H1 (cell line): ENCODE results near the gene GNL2. TPM values are rescaled to one million over a fixed set of nuclear protein-coding genes. Genes with fewer than 3 reads are reported as not detected.

Experiments
- CTCF ChIA-PET: fragments of 300-600 bp; sonication (Branson Sonifier 250); formaldehyde crosslinking; loops from one replicate; lab custom pipeline; 2021; ENCODE audit not compliant: partially characterized antibody; lab: Charles Lee
- POLR2A ChIA-PET: fragments of 300-600 bp; sonication (Branson Sonifier 250); formaldehyde crosslinking; loops from one replicate; lab custom pipeline; 2021; ENCODE audit warnings: inconsistent platforms; ENCODE audit not compliant: partially characterized antibody; lab: Charles Lee
- DNase-seq, 2 experiments: peaks; one replicate each; pipeline versions ENCODE4 v3.0.0 to v3.0.0-alpha.2; 2010 to 2022; ENCODE audit warnings: low spot score in 2 of 2, low read depth in 1 of 2, mixed read lengths in 1 of 2
- FAIRE-seq: peaks from 2 replicates; lab custom pipeline; 2011; peaks lifted over from hg19 to GRCh38; lab: Jason Lieb, UNC
- H2AFZ ChIP-seq: 2 replicates; pipeline ENCODE4 v1.8.1; 2012; ENCODE audit warnings: low read length, inconsistent platforms
- H2AK5ac ChIP-seq: 2 replicates; pipeline ENCODE4 v1.6.1; 2013; ENCODE audit warnings: low read depth, low read length
- H2BK120ac ChIP-seq: replicated peaks from 2 replicates; pipeline ENCODE3; 2013; ENCODE audit warnings: low read depth, low read length, inconsistent platforms
- H2BK12ac ChIP-seq: 2 replicates; pipeline ENCODE4 v1.6.1; 2013; ENCODE audit warnings: low read depth, low read length
- H2BK15ac ChIP-seq: 2 replicates; pipeline ENCODE4 v1.6.1; 2013; ENCODE audit warnings: low read length
- H2BK20ac ChIP-seq: 2 replicates; pipeline ENCODE4 v1.6.1; 2013; ENCODE audit warnings: low read length
- H2BK5ac ChIP-seq: 2 replicates; pipeline ENCODE4 v1.6.1; 2013; ENCODE audit warnings: low read depth, low read length
- H3K14ac ChIP-seq: 2 replicates; pipeline ENCODE4 v1.6.1; 2013; ENCODE audit warnings: inconsistent platforms; ENCODE audit not compliant: insufficient read length
- H3K18ac ChIP-seq: 2 replicates; pipeline ENCODE4 v1.6.1; 2013; ENCODE audit warnings: low read length; ENCODE audit errors: extremely low read depth
- H3K23ac ChIP-seq: 2 replicates; pipeline ENCODE4 v1.6.1; 2013; ENCODE audit warnings: inconsistent platforms; ENCODE audit not compliant: insufficient read length
- H3K23me2 ChIP-seq: 2 replicates; pipeline ENCODE4 v1.6.1; 2013; ENCODE audit warnings: low read depth, low read length
- H3K27ac ChIP-seq: 2 replicates; pipeline ENCODE4 v1.6.1; 2011; ENCODE audit warnings: low read depth, low read length, inconsistent platforms
- H3K27me3 ChIP-seq, 4 experiments: replicated peaks in 1 of 4; 1 replicate in 1 of 4; 2 replicates in 3 of 4; pipeline versions ENCODE4 v1.6.1 to v1.8.1; 2011 to 2013; ENCODE audit warnings: low read length in 3 of 4, mild to moderate bottlenecking in 3 of 4, inconsistent platforms in 2 of 4, mixed read lengths in 2 of 4, moderate library complexity in 1 of 4; ENCODE audit not compliant: control insufficient read depth in 3 of 4, insufficient read depth in 3 of 4; ENCODE audit errors: extremely low read depth in 1 of 4
- H3K36me3 ChIP-seq, 4 experiments: 2 replicates each; pipeline versions ENCODE4 v1.6.1 to v1.8.1; 2011 to 2013; ENCODE audit warnings: mild to moderate bottlenecking in 4 of 4, low read length in 3 of 4, moderate library complexity in 2 of 4, control low read depth in 1 of 4, inconsistent platforms in 1 of 4; ENCODE audit not compliant: insufficient read depth in 4 of 4, control insufficient read depth in 2 of 4
- H3K4ac ChIP-seq: replicated peaks from 2 replicates; pipeline ENCODE3; 2013; ENCODE audit warnings: low read length, low read depth, mixed read lengths, inconsistent platforms; ENCODE audit not compliant: insufficient read length
- H3K4me1 ChIP-seq, 4 experiments: replicated peaks in 1 of 4; 1 replicate in 1 of 4; 2 replicates in 3 of 4; pipeline versions ENCODE4 v1.6.1 to v1.8.1; 2011 to 2013; ENCODE audit warnings: low read length in 3 of 4, inconsistent platforms in 2 of 4, mixed read lengths in 1 of 4; ENCODE audit not compliant: insufficient read depth in 4 of 4, control insufficient read depth in 3 of 4
- H3K4me2 ChIP-seq, 2 experiments: 2 replicates each; pipeline versions ENCODE4 v1.6.1 to v1.8.1; 2011 to 2013; ENCODE audit warnings: low read depth in 2 of 2, low read length in 2 of 2, control low read depth in 1 of 2, inconsistent platforms in 1 of 2, mild to moderate bottlenecking in 1 of 2; ENCODE audit not compliant: insufficient read depth in 1 of 2
- H3K4me3 ChIP-seq, 4 experiments: fragments of 200-600, 300-600 bp in 1 of 4; sonication (generic), shearing (Covaris generic), sonication (Bioruptor Twin) in 1 of 4; 2 replicates each; pipeline versions ENCODE4 v1.5.1 to v1.8.1; 2011 to 2016; ENCODE audit warnings: low read length in 4 of 4, low read depth in 3 of 4, control low read depth in 2 of 4, inconsistent platforms in 2 of 4, mild to moderate bottlenecking in 2 of 4, mixed read lengths in 1 of 4, moderate library complexity in 1 of 4; ENCODE audit not compliant: insufficient read depth in 2 of 4; ENCODE audit errors: extremely low read depth in 1 of 4
- H3K56ac ChIP-seq: replicated peaks from 2 replicates; pipeline ENCODE3; 2013; ENCODE audit warnings: low read depth, mild to moderate bottlenecking, mixed read lengths, low read length, inconsistent platforms; ENCODE audit not compliant: insufficient read length
- H3K79me1 ChIP-seq: 2 replicates; pipeline ENCODE4 v1.6.1; 2013; ENCODE audit warnings: low read depth, low read length, control low read depth
- H3K79me2 ChIP-seq, 2 experiments: 2 replicates each; pipeline versions ENCODE4 v1.6.1 to v1.8.1; 2012 to 2013; ENCODE audit warnings: low read length in 2 of 2, mild to moderate bottlenecking in 2 of 2, inconsistent platforms in 1 of 2; ENCODE audit not compliant: insufficient read depth in 2 of 2, control insufficient read depth in 1 of 2
- H3K9ac ChIP-seq, 4 experiments: replicated peaks in 1 of 4; 1 replicate in 1 of 4; 2 replicates in 3 of 4; pipeline versions ENCODE4 v1.6.1 to v1.8.1; 2011 to 2013; ENCODE audit warnings: low read depth in 3 of 4, low read length in 3 of 4, control low read depth in 2 of 4, mild to moderate bottlenecking in 2 of 4, moderate library complexity in 2 of 4, inconsistent platforms in 1 of 4; ENCODE audit errors: extremely low read depth in 1 of 4
- H3K9me3 ChIP-seq, 2 experiments: 2 replicates each; pipeline versions ENCODE4 v1.6.1 to v1.8.1; 2012 to 2013; ENCODE audit warnings: mild to moderate bottlenecking in 2 of 2, moderate library complexity in 2 of 2, control low read depth in 1 of 2, inconsistent platforms in 1 of 2, low read depth in 1 of 2, low read length in 1 of 2, mixed read lengths in 1 of 2; ENCODE audit not compliant: insufficient read depth in 2 of 2
- H4K20me1 ChIP-seq, 2 experiments: replicated peaks in 1 of 2; 2 replicates each; pipeline versions ENCODE3 to v1.8.1; 2011 to 2013; ENCODE audit warnings: inconsistent platforms in 2 of 2, low read length in 2 of 2, mild to moderate bottlenecking in 1 of 2; ENCODE audit not compliant: insufficient read depth in 2 of 2, control insufficient read depth in 1 of 2
- H4K5ac ChIP-seq: 2 replicates; pipeline ENCODE4 v1.6.1; 2013; ENCODE audit warnings: low read length, low read depth, mixed read lengths, inconsistent platforms; ENCODE audit not compliant: insufficient read length
- H4K8ac ChIP-seq: 2 replicates; pipeline ENCODE4 v1.8.0; 2013; ENCODE audit warnings: mild to moderate bottlenecking, moderate library complexity, low read length, inconsistent platforms; ENCODE audit not compliant: insufficient read depth; ENCODE audit errors: extremely low read depth
- H4K91ac ChIP-seq: replicated peaks from 2 replicates; pipeline ENCODE3; 2013; ENCODE audit warnings: low read length, mixed read lengths, inconsistent platforms; ENCODE audit not compliant: insufficient read length
- ASH2L ChIP-seq: fragments of 200-600, 300-600 bp; sonication (generic); IDR thresholded peaks from one replicate; pipeline ENCODE4 v1.7.1; 2017; ENCODE audit warnings: low read length
- BCL11A ChIP-seq, 2 experiments: IDR thresholded peaks; one replicate each; pipeline ENCODE4 v1.6.1; 2011; ENCODE audit warnings: low read depth in 2 of 2, low read length in 2 of 2, mild to moderate bottlenecking in 2 of 2
- BRCA1 ChIP-seq: IDR thresholded peaks from 2 replicates; pipeline ENCODE4 v1.6.1; 2012; ENCODE audit warnings: low read depth, low read length, improper control_type of control experiment
- CBX5 ChIP-seq: fragments of 300-800, 300-1000 bp; sonication (generic); IDR thresholded peaks from 2 replicates; pipeline ENCODE4 v1.7.1; 2016; ENCODE audit warnings: antibody characterized with exemption, low read length, low read depth
- EGR1 ChIP-seq: IDR thresholded peaks from 2 replicates; pipeline ENCODE4 v1.6.1; 2011; ENCODE audit warnings: low read depth, low read length, borderline replicate concordance
- EP300 ChIP-seq, 2 experiments: IDR thresholded peaks; 1 replicate in 1 of 2; 2 replicates in 1 of 2; pipeline ENCODE4 v1.6.1; 2011 to 2012; ENCODE audit warnings: low read depth in 2 of 2, low read length in 2 of 2, mild to moderate bottlenecking in 2 of 2, borderline replicate concordance in 1 of 2, inconsistent platforms in 1 of 2, moderate library complexity in 1 of 2
- GTF2F1 ChIP-seq: IDR thresholded peaks from 2 replicates; pipeline ENCODE4 v1.6.1; 2012; ENCODE audit warnings: low read depth, low read length, improper control_type of control experiment, borderline replicate concordance
- KDM4A ChIP-seq: IDR thresholded peaks from one replicate; pipeline ENCODE4 v1.7.1; 2012; ENCODE audit warnings: low read depth, mild to moderate bottlenecking, moderate library complexity, low read length, inconsistent platforms; ENCODE audit not compliant: severe bottlenecking
- KDM5A ChIP-seq: fragments of 200-600 bp; IDR thresholded peaks from 2 replicates; pipeline ENCODE4 v1.7.1; 2012; ENCODE audit warnings: mild to moderate bottlenecking, low read length, inconsistent platforms, mixed read lengths
- NRF1 ChIP-seq: IDR thresholded peaks from 2 replicates; pipeline ENCODE4 v1.6.1; 2011; ENCODE audit warnings: mild to moderate bottlenecking, low read depth, low read length, improper control_type of control experiment
- POU5F1 ChIP-seq: IDR thresholded peaks from 2 replicates; pipeline ENCODE4 v1.6.1; 2011; ENCODE audit warnings: low read depth, mild to moderate bottlenecking, low read length, moderate library complexity
- RBBP5 ChIP-seq: IDR thresholded peaks from 2 replicates; pipeline ENCODE4 v1.7.1; 2012; ENCODE audit warnings: low read depth, mild to moderate bottlenecking, inconsistent platforms, low read length, moderate library complexity, borderline replicate concordance
- RXRA ChIP-seq: IDR thresholded peaks from 2 replicates; pipeline ENCODE4 v1.6.1; 2011; ENCODE audit warnings: low read depth, mild to moderate bottlenecking, low read length, moderate library complexity; ENCODE audit not compliant: insufficient read depth
- TAF7 ChIP-seq: optimal IDR thresholded peaks from 2 replicates; pipeline ENCODE3; 2011; ENCODE audit warnings: low read depth, mild to moderate bottlenecking, inconsistent platforms, low read length, moderate library complexity, borderline replicate concordance
- YY1 ChIP-seq: IDR thresholded peaks from 2 replicates; pipeline ENCODE4 v1.6.1; 2011; ENCODE audit warnings: low read depth, mild to moderate bottlenecking, low read length
- WGBS, 2 experiments: shearing (Covaris generic) in 1 of 2; methylation state at CpG; one replicate each; pipeline versions ENCODE4 v1.1.6 to v1.1.7; 2013 to 2015; ENCODE audit warnings: low lambda C conversion rate in 2 of 2, mixed read lengths in 2 of 2, inconsistent platforms in 1 of 2, low coverage in 1 of 2, missing lambda C conversion rate in 1 of 2; ENCODE audit not compliant: insufficient replicate concordance in 2 of 2, insufficient coverage in 1 of 2, insufficient read length in 1 of 2; ENCODE audit errors: extremely low coverage in 1 of 2, missing lambda C conversion rate in 1 of 2; 5-methylcytosine and 5-hydroxymethylcytosine counted together
- polyA plus RNA-seq, 7 experiments: library from polyadenylated mRNA; depleted of rRNA in 3 of 7; stranded (reverse) in 5 of 7; unstranded in 2 of 7; fragments of >200 nt in 5 of 7; fragments of 200-250 nt in 2 of 7; gene quantifications; 1 replicate in 5 of 7; 2 replicates in 1 of 7; 4 replicates in 1 of 7; pipeline versions ENCODE4 v1.2.1 to v1.2.3, GENCODE V29; 2011 to 2013; ENCODE audit warnings: missing spikeins in 2 of 7, mixed read lengths in 2 of 7
- total RNA-seq: library from RNA; stranded (reverse); fragmentation: NEBNext Ultra II Directional; extraction: Animal tissue kit (Norgen Biotek cat#: 25700); gene quantifications from 2 replicates; pipeline ENCODE4 v1.2.1, GENCODE V29; 2021

GNL2 gene
- total and polyA plus RNA-seq, 2 of the 8 experiments (the other 6 are each of a cell fraction or from before 2014, with no cell fraction given): 22.2 to 88.3 TPM

DNA sequence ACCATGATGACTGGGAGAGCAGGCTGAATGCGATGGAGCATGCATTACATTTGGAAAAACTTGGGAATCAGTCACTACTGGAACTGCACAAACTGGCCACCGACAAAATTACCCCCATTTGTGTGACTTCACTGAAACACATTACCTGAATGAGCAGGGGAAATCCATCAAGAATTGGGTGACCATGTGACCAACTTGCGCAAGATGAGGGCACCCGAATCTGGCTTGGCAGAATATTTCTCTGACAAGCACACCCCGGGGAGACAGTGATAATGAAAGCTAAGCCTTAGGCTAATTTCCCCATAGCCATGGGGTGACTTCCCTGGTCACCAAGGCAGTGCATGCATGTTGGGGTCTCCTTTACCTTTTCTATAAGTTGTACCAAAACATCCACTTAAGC lies 50.7 kb downstream of the GNL2 start:
- Histone ChIP-seq H4K8ac (no peak overlapping the region), H3K56ac (no peak overlapping the region), H3K4me1 (no peaks in the 10 kb centered on the region), H2AK5ac (no peak overlapping the region), H3K9me3 (no peaks in the 10 kb centered on the region), H2AFZ (no peak overlapping the region), H3K23me2 (no peaks in the 10 kb centered on the region), H4K5ac (no peak overlapping the region), H3K27me3 (no peaks in the 10 kb centered on the region), H3K4me2 (no peak overlapping the region), H3K36me3 (peaks cover 2 to 39% (median 27%) of the 10 kb centered on the region in 4 experiments), H3K18ac (no peak overlapping the region), H2BK5ac (no peak overlapping the region), H3K4me3 (no peak overlapping the region), H2BK12ac (no peak overlapping the region), H3K23ac (no peak overlapping the region), H3K14ac (no peak overlapping the region), H3K9ac (no peak overlapping the region), H3K4ac (no peak overlapping the region), H4K20me1 (peaks cover 0 to 2% of the 10 kb centered on the region in 2 experiments), H3K79me1 (no peaks in the 10 kb centered on the region), H2BK20ac (no peak overlapping the region), H2BK15ac (no peak overlapping the region), H4K91ac (no peak overlapping the region), H2BK120ac (no peak overlapping the region), H3K79me2 (no peaks in the 10 kb centered on the region), H3K27ac (no peak overlapping the region)
- DNase-seq (no peak), FAIRE-seq (no peak)
- ChIA-PET POLR2A (interaction anchor here (0.8 to 0.9 kb wide), 2 partner anchors 30 to 263 kb away, joined by 3 read pairs; partner anchors contain the start of genes C1orf122, MEAF6 and YRDC), CTCF (no interaction called here)
- WGBS, 2 experiments: 90% methylated on average over 5 of the region's 5 CpGs; no CpG with 5 or more reads in 1 of the 2 experiments
- TF ChIP-seq CBX5 (no peak), ASH2L (no peak), EP300 (IDR thresholded peaks at IDR 0.05; ENCODE audit: borderline replicate concordance in 1 of 2, low read depth in 2 of 2, low read length in 2 of 2) (no peak), POU5F1 (no peak), KDM4A (no peak), KDM5A (no peak), TAF7 (no peak), BRCA1 (no peak), GTF2F1 (no peak), NRF1 (no peak), BCL11A (IDR thresholded peaks at IDR 0.05; ENCODE audit: low read depth in 2 of 2, low read length in 2 of 2) (no peak), RBBP5 (no peak), RXRA (no peak), EGR1 (no peak), YY1 (no peak)
